Measurements from ENCODE around the gene MXRA7.
"Not testable (repeated sequence)": the region's sequence is repeated elsewhere in the genome, so short reads cannot be mapped to it uniquely, and the experiment has no call there.

The MXRA7 gene

DNA sequence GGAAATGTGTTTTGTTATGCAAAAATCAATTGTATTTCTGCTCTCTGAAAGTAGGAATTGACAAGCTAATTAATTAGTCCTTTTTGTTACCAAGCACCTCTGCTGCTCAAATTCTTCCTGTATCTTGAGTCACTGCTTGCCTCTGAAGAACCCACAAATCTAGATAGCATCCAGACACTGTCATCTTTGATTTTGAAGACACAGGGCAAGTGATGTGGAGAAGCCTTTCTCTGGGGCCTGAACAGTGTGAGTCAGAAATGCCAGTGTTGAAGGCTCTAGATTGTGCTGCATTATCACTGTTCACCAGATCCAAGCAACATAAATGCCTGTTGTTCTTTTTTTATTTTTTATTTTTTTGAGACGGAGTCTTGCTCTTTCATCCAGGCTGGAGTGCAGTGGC, 56.4 kb downstream of the MXRA7 start:
- DNase-seq (ENCODE audit: extremely low read depth in 1 of 2, low read depth in 1 of 2): no peak

DNA sequence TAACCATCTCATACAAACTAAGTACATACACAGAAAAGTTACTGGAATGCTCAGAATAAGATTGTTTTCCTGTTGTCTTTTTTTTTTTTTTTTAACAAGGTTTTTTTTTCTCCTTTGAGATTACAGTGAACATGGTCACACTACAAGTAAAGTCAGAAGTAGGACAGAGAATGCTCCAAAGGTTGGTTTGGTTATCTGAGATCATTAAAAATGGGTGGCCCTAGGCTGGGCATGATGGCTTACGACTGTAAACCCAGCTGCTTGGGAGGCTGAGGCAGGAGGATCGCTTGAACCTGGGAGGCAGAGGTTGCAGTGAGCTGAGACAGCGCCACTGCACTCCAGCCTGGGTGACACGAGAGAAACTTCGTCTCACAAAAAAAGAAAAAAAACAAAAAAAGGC, 60.3 kb downstream of the MXRA7 start:
- DNase-seq (ENCODE audit: extremely low read depth in 1 of 2, low read depth in 1 of 2): no peak

GRCh38 chr17:76646712-76647111, 64.1 kb downstream of the MXRA7 start:
- no peak for DNase-seq (ENCODE audit: extremely low read depth in 1 of 2, low read depth in 1 of 2)

DNA sequence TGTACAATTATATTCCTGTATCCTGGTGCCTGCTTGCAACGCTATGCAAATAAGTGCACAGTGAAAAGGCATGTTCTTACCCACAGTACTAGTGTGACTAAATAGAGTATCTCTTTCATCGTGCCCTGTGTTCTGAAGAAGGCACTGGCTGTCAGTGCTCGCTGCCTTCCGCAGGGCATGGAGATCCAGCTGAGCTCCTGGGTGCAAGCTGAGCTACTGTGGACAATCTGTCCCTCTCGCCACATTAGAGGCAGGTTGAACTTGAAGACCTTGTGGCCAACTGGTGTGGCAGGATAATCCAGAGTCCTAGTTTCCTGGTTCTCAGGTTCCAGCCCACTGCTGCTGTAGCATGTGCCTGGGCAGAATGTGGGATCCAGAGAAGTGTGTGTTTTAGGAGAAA, 65.3 kb downstream of the MXRA7 start:
- no peak for DNase-seq (ENCODE audit: extremely low read depth in 1 of 2, low read depth in 1 of 2)

DNA sequence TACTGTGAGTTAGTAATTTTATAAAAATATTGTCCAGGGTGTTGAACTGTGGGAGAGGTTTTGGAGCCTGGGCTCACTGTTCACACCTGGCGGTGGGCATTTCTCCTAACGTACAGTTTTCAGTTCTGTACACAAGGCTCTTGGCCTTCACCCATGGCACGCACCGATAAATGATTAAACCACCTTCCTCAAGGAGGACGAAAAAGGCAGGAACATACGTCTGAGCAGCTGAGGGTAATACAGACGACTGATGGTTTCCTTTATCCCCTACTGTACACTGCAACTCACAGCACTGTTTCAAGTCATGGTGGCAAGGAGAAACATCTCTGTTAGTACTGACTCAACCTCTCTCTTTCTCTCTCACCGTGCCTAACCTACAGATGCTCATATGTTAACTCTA, 65.8 kb downstream of the MXRA7 start:
- DNase-seq (ENCODE audit: extremely low read depth in 1 of 2, low read depth in 1 of 2): no peak

- DNase-seq (ENCODE audit: extremely low read depth in 1 of 2, low read depth in 1 of 2): no peak
These were observed 67.1 kb downstream of the MXRA7 start, which contains the start of gene ST6GALNAC1 for GRCh38 chr17:76643553-76644148. Gene ST6GALNAC1, minus strand, starts transcription at chr17:76643757. Its CDS starts 119 bp downstream, at chr17:76643638.

DNA sequence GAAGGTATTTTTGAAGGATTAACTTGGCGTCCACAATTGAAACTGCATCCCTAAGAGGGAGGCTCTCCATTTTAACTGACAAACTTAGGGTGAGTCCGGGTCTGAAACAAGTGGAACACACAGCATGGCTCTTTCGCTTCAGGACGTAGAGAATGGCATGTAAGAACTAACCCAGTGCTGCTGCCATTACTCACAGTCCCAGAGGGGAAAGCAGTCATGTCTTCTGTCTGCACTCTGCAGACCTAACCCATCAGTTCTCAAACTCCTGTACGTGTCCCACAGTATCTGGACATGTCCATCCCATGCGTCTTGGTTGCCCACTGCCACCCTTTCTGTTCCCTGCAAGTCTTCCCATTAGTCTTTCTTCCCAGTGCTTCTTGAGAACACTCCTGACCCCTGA, 67.8 kb downstream of the MXRA7 start:
- DNase-seq (ENCODE audit: extremely low read depth in 1 of 2, low read depth in 1 of 2): no peak

DNA sequence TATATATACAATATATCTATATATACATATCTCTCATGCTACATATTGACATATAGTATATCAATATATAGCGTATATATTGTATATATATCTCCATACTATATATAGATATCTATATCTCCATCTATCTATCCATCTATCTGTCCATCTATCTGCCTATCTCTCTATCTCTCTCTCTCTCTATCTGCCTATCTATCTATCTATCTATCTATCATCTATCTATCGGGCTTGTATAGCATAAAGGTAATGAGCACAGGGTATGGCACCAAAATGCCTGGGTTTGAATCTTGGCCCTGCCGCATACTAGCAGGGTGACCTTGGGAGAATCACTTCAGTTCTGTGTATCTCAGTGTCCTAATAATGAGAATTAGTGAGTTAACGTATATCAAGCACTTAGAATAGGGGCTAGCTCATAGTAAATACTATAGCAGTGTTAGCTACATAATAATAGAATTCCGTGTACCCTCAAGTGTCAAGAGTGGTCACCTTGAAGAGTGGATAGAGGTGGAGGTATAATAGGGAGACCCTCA, 68.7 kb downstream of the MXRA7 start:
- no peak for DNase-seq (ENCODE audit: extremely low read depth in 1 of 2, low read depth in 1 of 2)

DNA sequence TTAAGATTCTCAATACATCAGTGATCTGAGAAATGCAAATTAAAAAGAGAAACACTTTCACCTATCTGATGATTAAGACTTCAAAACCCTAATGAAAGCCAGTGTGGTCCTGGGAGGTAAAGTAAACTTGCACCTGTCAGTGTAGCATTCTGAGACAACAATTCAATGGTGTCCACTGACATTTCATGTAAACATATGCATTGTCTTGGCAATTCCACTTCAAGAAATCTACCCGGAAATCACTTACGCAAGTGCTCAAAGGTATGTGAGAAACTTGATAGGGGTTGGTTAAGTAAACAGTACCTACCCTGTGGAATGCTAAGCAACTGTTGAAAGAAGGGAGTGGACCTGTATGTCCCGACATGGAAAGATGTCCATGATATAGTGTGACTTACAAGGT, 69.3 kb downstream of the MXRA7 start:
- DNase-seq (ENCODE audit: extremely low read depth in 1 of 2, low read depth in 1 of 2): no peak

- no peak for DNase-seq (ENCODE audit: extremely low read depth in 1 of 2, low read depth in 1 of 2)
These were observed 70.0 kb downstream of the MXRA7 start for GRCh38 chr17:76640550-76641380.

DNA sequence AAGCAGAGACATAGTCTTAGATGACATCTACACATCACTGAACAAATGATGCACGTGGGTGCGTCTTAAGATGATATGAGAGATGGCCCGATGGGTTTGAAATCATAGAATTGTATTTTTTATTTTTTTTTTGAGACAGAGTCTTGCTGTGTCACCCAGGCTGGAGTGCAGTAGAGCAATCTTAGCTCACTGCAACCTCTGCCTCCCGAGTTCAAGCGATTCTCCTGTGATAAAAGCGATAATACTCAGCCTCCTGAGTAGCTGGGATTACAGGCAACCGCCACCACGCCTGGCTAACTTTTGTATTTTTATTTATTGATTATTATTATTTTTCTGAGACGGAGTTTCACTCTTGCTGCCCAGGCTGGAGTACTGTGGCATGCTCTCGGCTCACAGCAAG, 72.5 kb downstream of the MXRA7 start:
- no peak for DNase-seq (ENCODE audit: extremely low read depth in 1 of 2, low read depth in 1 of 2)

DNA sequence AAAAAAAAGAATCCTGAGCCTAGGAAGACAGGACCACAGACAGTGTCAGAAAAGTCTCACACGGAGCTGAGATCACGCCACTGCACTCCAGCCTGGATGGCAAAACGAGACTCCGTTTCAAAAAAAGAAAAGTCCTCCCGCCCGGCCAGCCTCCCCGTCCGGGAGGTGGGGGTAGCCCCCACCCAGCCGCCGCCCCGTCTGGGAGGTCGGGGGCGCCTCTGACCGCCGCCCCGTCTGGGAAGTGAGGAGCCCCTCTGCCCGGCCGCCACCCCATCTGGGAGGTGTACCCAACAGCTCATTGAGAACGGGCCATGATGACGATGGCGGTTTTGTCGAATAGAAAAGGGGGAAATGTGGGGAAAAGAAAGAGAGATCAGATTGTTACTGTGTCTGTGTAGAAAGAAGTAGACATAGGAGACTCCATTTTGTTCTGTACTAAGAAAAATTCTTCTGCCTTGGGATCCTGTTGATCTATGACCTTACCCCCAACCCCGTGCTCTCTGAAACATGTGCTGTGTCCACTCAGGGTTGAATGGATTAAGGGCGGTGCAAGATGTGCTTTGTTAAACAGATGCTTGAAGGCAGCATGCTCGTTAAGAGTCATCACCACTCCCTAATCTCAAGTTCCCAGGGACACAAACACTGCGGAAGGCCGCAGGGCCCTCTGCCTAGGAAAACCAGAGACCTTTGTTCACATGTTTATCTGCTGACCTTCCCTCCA, 74.1 kb downstream of the MXRA7 start:
- not testable (repeated sequence) for DNase-seq (ENCODE audit: extremely low read depth in 1 of 2, low read depth in 1 of 2)

DNA sequence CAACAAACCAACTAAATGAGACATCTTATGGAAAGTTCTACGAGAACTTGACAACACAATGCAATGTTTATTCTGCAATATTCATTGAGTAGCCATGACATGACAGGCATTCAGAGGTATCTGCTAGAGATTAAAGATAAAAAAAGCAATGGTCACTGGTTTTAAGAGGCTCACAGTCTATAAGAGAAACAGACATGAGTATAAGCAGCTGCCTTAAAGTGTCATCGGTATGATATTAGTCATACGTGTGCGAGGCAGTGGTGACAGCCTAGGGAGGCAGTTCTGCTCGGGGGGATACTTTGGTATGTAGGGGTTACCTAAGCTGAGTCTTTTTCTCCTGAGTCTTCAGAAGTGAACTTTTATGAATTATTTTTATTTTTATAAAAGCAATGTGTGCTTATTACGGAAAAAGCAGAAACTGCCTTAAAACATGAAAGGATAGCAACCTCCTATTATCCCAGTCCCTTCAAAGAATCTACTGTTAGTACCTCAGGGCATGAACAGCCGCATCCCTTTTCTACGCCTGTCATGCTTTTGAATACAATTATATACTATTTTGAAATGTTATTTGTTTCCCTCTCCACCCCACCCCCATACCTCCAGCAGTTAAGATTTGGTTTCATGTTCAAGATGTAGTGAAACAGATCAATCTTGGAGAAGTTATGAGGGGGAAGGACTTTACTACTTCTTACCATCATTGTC, 75.0 kb downstream of the MXRA7 start:
- DNase-seq (ENCODE audit: extremely low read depth in 1 of 2, low read depth in 1 of 2): no peak

GRCh38 chr17:76635039-76635438, 75.7 kb downstream of the MXRA7 start:
- DNase-seq (ENCODE audit: extremely low read depth in 1 of 2, low read depth in 1 of 2): no peak

DNA sequence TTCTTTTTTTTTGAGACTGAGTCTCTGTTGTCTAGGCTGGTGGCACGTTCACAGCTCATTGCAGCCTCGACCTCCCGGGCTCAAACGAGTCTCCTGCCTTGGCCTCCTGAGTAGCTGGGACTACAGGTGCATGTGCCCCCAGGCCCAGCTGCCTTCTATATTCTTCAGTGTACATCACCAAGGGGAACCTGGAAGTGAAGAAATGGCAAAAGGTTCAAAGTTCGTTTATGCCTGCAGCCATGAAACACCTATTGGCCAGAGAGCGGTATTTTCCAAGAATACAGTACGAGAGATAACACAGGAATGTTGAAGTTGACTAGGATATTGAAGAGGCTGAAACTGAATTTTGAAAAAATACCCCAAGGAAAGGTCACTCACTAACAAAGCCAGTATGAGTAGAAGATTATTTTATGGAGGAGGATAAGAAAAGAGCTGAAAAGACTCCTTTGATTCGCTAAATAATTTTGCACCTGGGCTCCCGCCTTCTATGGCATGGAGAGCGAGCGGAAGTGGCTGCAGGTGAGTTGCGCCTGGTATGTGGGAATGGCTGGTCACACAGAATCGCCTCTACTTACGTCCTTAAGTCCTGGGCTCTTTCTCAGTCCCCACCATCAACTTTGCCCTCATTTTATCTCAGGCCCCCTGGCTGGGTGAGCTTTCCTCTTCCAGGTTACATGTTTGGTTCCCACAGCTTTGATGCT, 77.0 kb downstream of the MXRA7 start:
- DNase-seq (ENCODE audit: extremely low read depth in 1 of 2, low read depth in 1 of 2): no peak

- DNase-seq (ENCODE audit: extremely low read depth in 1 of 2, low read depth in 1 of 2): no peak
These were observed 78.8 kb downstream of the MXRA7 start for GRCh38 chr17:76631821-76632565.

GRCh38 chr17:76630151-76630550, 80.6 kb downstream of the MXRA7 start:
- no peak for DNase-seq (ENCODE audit: extremely low read depth in 1 of 2, low read depth in 1 of 2)
